ENCODE data around the gene PRDM16.

The PRDM16 gene

DNA sequence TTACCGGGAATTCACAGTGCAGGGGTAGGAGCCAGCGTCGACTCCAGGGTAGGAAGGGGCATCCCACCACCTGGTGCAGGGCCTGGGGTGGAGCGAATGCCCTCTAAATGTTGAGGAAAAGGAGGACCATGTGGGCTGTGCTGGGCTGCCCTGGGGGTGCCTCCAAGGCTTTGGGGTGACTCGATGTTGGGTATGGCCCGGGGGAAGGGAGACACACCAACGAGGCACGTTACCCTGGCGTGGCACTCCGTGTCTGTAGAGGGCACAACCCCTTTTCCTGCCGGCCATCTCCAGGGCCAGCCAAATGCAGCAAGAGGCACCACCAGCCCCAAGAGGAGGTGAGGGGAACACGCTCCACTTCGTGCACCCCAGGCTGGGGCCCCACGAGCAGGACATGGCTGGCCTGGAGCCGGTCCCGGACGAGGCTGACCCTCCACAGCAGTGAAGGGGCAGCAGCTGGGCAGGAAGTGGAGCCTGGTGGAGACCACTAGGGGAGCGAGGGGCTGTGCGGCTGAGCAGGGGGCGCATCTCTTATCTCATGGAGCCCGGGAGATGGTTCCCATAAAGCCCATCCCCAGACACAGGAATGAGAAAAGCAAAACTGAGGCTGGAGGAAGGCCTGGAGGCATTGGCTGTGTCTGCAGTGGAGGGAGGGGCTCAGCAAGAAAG, 36.5 kb upstream of the PRDM16 start:
- peaks cover 56% of the 10 kb centered on the region; the same call in 1 of the 2 replicates for H4K20me1 ChIP-seq

GRCh38 chr1:3033040-3033789, 35.8 kb upstream of the PRDM16 start:
- Histone ChIP-seq H3K27me3 (peaks cover 66% of the 10 kb centered on the region), H3K9me3 (no peaks in the 10 kb centered on the region), H4K20me1 (peaks cover 54% of the 10 kb centered on the region; the same call in 1 of the 2 replicates), H3K9ac (no peak overlapping the region), H3K4me2 (peak overlapping the region; percentile 71), H3K36me3 (no peaks in the 10 kb centered on the region), H3K4me3 (no peak overlapping the region), H3K27ac (no peak overlapping the region), H3K4me1 (peaks cover 30% of the 10 kb centered on the region)
- TF ChIP-seq Cebpa-rat (IDR thresholded peaks at IDR 0.05), result no peak

More for the DNA sequence above, 36.5 kb upstream of the PRDM16 start:
- Histone ChIP-seq H3K4me1 (peaks cover 28% of the 10 kb centered on the region), H3K9ac (no peak overlapping the region), H3K4me3 (no peak overlapping the region), H3K9me3 (no peaks in the 10 kb centered on the region), H3K4me2 (peak overlapping the region; percentile 71), H3K36me3 (no peaks in the 10 kb centered on the region), H3K27ac (no peak overlapping the region), H3K27me3 (peaks cover 68% of the 10 kb centered on the region)
- TF ChIP-seq Cebpa-rat (IDR thresholded peaks at IDR 0.05), result no peak

DNA sequence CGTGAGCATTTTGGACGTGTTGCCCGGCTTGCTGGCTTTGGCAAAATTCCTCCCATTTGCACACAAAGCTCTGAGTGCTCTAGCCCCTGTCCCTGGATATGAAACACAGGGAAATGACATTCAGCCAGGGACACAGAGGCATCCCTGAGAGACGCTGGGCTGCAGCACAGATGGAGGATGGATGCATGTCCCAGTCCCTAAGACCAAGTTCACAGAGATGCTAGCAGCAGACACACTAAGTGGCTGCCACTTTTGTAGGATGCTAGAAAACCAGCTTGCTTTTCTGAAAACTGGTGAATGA, 35.3 kb upstream of the PRDM16 start:
- no peak for TF ChIP-seq Cebpa-rat (IDR thresholded peaks at IDR 0.05)
- Histone ChIP-seq H3K36me3 (no peaks in the 10 kb centered on the region), H3K27ac (no peak overlapping the region), H3K9me3 (no peaks in the 10 kb centered on the region), H3K4me1 (peaks cover 31% of the 10 kb centered on the region), H3K9ac (no peak overlapping the region), H3K27me3 (peaks cover 64% of the 10 kb centered on the region), H4K20me1 (peaks cover 54% of the 10 kb centered on the region; the same call in 1 of the 2 replicates), H3K4me3 (no peak overlapping the region), H3K4me2 (peak overlapping the region; percentile 71)

GRCh38 chr1:3034162-3034561, 34.8 kb upstream of the PRDM16 start:
- Histone ChIP-seq H3K27ac (no peak overlapping the region), H3K4me2 (no peak overlapping the region), H3K9ac (no peak overlapping the region), H3K9me3 (no peaks in the 10 kb centered on the region), H3K27me3 (peaks cover 60% of the 10 kb centered on the region), H4K20me1 (peaks cover 52% of the 10 kb centered on the region; the same call in 1 of the 2 replicates), H3K36me3 (no peaks in the 10 kb centered on the region), H3K4me1 (peaks cover 31% of the 10 kb centered on the region), H3K4me3 (no peak overlapping the region)
- TF ChIP-seq Cebpa-rat (IDR thresholded peaks at IDR 0.05), result no peak

DNA sequence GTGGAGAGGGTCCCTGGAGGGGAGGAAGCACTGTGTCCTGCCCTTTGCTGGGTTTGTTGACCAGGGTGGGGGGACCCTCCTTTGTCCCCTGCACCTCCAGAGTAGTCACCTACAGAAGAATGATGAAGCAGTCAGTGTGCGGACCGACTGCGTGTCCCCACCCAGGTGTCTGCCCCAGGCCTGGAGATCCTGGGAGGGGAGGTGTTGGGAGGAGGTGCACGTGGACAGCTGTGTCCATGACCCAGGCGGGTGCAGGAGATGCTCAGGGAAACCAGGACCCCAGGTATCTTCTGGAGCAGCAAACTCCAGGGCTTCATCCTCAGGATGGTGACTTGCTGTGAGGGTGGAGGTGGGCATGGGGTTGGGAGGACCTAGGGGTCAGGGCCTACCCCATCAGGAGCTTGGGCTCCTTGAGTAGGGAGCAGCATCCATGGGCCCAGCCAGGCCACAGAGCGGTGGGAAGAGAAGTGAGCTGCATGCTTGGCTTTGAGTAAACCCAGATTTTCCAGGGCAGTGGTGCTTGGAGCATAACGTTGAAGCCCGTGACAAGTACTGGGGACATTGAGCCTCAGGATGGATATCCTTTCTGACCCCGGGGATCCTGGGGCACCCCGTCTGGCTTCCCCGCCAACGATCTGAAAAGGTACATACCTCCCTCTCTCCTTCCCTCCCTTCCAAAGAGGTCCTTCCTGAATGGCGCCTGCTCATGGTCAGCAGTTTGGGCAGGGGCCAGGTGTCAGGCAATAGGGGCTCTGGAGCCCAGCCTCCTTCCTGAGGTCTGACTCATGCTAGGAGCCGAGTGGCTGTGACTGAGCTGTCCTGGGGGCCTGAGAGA, 34.1 kb upstream of the PRDM16 start:
- Histone ChIP-seq H3K4me1 (peaks cover 28% of the 10 kb centered on the region), H3K36me3 (no peaks in the 10 kb centered on the region), H3K27ac (no peak overlapping the region), H3K9ac (no peak overlapping the region), H4K20me1 (peaks cover 45% of the 10 kb centered on the region; the same call in 1 of the 2 replicates), H3K27me3 (peaks cover 52% of the 10 kb centered on the region), H3K4me2 (no peak overlapping the region), H3K9me3 (no peaks in the 10 kb centered on the region), H3K4me3 (no peak overlapping the region)
- no peak for TF ChIP-seq Cebpa-rat (IDR thresholded peaks at IDR 0.05)

GRCh38 chr1:3035563-3036446, 33.2 kb upstream of the PRDM16 start:
- Histone ChIP-seq H3K9me3 (no peaks in the 10 kb centered on the region), H3K4me1 (peaks cover 28% of the 10 kb centered on the region)

DNA sequence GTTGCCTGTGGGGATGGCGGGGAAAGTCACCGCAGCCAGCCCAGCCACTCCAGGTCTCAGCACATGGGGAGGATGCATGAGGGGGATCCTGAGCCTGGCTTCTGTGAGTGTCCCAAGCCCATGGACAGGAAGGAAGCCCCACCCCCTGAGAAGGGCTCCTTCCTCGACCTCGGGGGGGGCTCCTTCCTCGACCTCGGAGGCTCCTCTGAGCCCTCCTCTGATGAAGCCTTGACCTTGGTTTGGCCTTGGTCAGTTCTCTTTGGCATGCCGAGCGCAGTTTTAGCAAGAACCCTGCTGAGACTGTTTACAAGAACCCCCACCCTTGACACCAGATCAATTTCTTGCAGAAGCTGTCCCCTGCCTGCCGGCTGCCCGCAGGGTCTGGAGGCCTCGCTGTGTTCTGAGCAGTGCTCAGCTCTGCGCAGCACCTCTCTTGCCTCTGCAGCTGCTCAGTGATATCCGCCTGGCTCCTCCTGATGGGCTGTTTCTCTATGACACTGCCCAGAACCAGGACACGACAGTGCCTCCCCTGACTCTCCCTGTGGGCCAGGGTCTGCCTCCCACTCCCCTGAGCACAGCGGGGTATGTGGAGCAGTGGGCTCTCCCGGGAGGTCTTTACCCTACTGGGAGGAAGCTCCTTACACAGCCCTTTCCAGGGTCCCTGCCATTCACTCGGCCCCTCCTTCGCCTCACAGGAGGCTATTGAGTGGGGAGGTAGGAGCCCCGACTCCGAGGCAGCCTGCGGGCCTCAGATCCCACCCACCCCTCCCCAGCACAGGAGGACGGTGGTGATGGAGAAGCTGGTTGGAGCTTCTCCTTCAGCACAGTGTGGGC, 32.3 kb upstream of the PRDM16 start:
- Histone ChIP-seq H3K4me3 (no peak overlapping the region), H3K27ac (no peak overlapping the region), H3K9ac (no peak overlapping the region), H4K20me1 (peaks cover 28% of the 10 kb centered on the region; the same call in 1 of the 2 replicates), H3K4me2 (no peak overlapping the region), H3K4me1 (peaks cover 28% of the 10 kb centered on the region), H3K9me3 (no peaks in the 10 kb centered on the region), H3K36me3 (no peaks in the 10 kb centered on the region), H3K27me3 (peaks cover 35% of the 10 kb centered on the region)
- no peak for TF ChIP-seq Cebpa-rat (IDR thresholded peaks at IDR 0.05)

More at GRCh38 chr1:3035563-3036446, 33.2 kb upstream of the PRDM16 start:
- no peak overlapping the region for H3K4me2 ChIP-seq
- peaks cover 44% of the 10 kb centered on the region for H3K27me3 ChIP-seq
- no peak overlapping the region for H3K27ac ChIP-seq
- H3K36me3 ChIP-seq, result no peaks in the 10 kb centered on the region
- no peak overlapping the region for H3K4me3 ChIP-seq
- no peak overlapping the region for H3K9ac ChIP-seq
- TF ChIP-seq Cebpa-rat (IDR thresholded peaks at IDR 0.05), result 0 out of 2 replicates have a peak, but pooled peaks have one; percentile 16
- peaks cover 37% of the 10 kb centered on the region; the same call in 1 of the 2 replicates for H4K20me1 ChIP-seq

DNA sequence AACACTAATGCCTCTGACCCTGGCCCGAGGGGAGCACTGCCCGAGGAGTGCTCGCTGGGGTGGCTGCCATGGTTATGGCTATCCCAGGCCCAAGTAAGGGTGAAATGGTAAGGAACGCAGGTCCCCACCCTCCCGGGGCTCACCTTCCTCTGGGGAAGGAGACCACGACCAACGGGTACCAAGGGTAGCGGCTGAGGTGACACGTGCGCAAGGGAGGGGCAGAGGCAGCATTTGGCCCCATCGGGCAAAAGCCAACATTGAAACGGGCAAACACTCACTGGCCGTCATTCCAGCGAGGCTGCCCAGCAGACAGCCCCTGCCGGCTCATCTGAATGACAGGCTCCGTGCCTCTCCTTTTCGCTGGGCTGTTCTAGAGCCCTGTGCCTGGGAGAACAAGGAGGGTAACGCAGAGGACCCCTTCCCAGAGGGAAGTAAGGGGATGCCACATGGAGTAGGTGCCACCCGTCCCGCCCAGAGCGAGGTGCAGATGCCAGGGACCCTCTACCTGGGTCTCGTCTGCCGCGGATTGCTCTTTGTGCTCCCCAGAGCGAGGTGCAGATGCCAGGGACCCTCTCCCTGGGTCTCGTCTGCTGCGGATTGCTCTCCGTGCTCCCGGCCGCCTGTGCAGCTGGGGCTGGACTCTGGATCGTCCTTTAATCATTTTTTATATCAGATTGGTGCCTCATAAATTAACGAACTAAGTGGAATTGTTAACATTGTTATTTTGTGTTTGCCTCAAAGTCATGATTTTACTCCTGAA, 31.5 kb upstream of the PRDM16 start:
- H3K4me1 ChIP-seq, result peaks cover 30% of the 10 kb centered on the region
- H3K9me3 ChIP-seq, result no peaks in the 10 kb centered on the region
- H4K20me1 ChIP-seq, result peaks cover 20% of the 10 kb centered on the region; the same call in 1 of the 2 replicates
- no peak overlapping the region for H3K27ac ChIP-seq
- peaks cover 27% of the 10 kb centered on the region for H3K27me3 ChIP-seq
- no peak overlapping the region for H3K4me3 ChIP-seq
- no peak for TF ChIP-seq Cebpa-rat (IDR thresholded peaks at IDR 0.05)
- no peak overlapping the region for H3K9ac ChIP-seq
- H3K36me3 ChIP-seq, result no peaks in the 10 kb centered on the region
- H3K4me2 ChIP-seq, result no peak overlapping the region

Data from BLaER1 (cell line).